ENCODE results near the gene PARP9.
"Not testable (repeated sequence)": the region's sequence is repeated elsewhere in the genome, so short reads cannot be mapped to it uniquely, and the experiment has no call there.

The PARP9 gene

DNA sequence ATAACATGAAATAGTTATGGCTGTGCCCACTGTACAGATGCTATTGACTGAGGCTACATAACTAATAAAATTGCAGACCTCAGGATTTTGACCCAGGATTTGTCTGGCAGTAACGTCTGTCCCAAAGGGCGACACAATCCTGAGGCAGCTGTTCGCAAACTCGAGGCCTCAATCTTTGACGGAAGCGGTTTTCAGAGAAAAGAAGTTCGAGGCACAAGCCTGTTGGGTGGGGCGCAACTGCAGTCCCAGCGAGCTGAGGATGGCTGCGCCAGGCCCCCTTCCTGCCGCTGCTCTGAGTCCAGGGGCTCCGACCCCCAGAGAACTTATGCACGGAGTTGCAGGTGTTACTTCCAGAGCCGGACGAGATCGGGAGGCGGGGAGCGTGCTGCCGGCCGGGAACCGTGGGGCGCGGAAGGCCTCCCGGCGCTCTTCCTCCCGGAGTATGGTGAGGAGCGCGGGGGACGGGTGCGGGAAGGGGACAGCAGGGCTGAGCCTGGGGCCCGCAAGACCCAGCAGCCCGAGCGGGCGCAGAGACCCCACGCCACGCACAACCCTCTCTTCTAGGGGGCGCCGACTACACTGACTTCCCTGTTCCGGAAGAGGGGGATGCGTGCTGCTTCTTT is 13.4 kb upstream of the PARP9 start, which contains the start of gene PARP15:
Gene PARP15 (plus strand): TSS at position 242 of the 623 bp plus-strand sequence. CDS start 18 bp downstream, at position 260.
- DNase-seq (ENCODE audit: insufficient read length, low spot score) = no peak
- TF ChIP-seq, protein P1, sequence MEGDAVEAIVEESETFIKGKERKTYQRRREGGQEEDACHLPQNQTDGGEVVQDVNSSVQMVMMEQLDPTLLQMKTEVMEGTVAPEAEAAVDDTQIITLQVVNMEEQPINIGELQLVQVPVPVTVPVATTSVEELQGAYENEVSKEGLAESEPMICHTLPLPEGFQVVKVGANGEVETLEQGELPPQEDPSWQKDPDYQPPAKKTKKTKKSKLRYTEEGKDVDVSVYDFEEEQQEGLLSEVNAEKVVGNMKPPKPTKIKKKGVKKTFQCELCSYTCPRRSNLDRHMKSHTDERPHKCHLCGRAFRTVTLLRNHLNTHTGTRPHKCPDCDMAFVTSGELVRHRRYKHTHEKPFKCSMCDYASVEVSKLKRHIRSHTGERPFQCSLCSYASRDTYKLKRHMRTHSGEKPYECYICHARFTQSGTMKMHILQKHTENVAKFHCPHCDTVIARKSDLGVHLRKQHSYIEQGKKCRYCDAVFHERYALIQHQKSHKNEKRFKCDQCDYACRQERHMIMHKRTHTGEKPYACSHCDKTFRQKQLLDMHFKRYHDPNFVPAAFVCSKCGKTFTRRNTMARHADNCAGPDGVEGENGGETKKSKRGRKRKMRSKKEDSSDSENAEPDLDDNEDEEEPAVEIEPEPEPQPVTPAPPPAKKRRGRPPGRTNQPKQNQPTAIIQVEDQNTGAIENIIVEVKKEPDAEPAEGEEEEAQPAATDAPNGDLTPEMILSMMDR (IDR thresholded peaks at IDR 0.05; ENCODE audit: insufficient read depth, missing control alignments) = no peak
- FAIRE-seq = no peak

DNA sequence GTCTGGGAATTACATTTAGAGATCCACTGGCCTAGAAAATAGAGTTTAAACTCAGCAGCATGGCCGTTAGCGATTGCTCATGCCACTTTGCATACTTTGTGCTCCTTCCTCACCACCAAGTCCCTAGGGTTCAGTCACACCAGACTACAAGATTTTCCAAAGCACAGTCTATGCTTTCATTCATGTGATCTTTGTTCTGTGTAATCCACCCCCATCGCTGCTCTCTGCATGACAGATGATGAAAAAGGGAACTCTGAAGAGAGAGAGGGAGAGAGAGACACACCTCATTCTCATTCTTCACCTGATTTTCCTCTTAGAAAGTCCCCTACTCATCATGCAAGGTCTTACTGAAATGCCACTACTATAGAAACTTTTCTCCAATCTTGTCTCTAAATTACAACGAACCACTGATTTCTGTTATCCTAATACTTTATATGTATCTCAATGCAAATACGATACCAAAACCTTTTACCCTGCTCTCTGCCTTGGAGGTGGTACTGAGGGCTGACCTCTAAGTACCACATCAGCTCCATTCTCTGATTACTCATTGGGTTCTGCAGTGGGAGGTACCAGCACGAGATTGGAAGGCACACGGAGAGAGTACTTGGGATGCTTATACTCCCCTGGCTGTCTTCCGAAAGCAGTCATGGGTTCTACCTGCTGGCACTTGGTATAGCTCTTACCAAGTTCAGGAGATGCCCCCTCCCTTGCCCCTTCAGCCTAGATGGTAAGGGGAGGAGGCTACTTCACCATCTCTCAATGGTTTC is 12.3 kb upstream of the PARP9 start:
- TF ChIP-seq, protein P1 (IDR thresholded peaks at IDR 0.05; ENCODE audit: insufficient read depth, missing control alignments) = no peak
- DNase-seq (ENCODE audit: insufficient read length, low spot score) (no peak), FAIRE-seq (no peak)

DNA sequence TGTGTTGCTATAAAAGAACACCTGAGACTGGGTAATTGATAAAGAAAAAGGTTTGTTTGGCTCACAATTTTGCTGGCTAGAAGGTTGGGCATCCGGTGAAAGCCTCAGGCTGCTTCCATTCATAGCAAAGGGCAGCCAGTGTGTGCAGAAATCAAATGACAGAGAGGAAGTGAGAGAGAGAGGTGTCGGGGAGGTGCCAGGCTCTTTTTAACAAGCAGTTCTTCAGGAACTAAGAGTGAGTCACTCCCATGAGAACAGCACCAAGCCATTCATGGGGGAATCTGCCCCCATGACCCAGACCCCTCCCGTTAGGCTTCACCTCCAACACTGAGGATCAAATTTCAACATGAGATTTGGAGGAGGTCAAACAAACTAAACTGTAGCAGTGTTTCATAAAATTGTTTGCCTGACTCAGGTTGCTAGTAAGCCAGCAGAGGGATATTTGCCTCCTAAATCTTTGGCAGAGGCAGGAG is 8.9 kb upstream of the PARP9 start:
- TF ChIP-seq, protein P1 (IDR thresholded peaks at IDR 0.05; ENCODE audit: insufficient read depth, missing control alignments) = no peak
- FAIRE-seq (no peak), DNase-seq (ENCODE audit: insufficient read length, low spot score) (no peak)

DNA sequence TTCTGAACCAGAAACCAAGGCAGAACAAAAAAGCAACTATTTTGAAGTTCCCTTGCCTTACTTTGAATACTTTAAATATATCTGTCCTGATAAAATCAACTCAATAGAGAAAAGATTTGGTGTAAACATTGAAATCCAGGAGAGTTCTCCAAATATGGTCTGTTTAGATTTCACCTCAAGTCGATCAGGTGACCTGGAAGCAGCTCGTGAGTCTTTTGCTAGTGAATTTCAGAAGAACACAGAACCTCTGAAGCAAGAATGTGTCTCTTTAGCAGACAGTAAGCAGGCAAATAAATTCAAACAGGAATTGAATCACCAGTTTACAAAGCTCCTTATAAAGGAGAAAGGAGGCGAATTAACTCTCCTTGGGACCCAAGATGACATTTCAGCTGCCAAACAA is 4.7 kb upstream of the PARP9 start:
- DNase-seq (ENCODE audit: insufficient read length, low spot score) (no peak), FAIRE-seq (no peak)
- TF ChIP-seq, protein P1 (IDR thresholded peaks at IDR 0.05; ENCODE audit: insufficient read depth, missing control alignments) = no peak

DNA sequence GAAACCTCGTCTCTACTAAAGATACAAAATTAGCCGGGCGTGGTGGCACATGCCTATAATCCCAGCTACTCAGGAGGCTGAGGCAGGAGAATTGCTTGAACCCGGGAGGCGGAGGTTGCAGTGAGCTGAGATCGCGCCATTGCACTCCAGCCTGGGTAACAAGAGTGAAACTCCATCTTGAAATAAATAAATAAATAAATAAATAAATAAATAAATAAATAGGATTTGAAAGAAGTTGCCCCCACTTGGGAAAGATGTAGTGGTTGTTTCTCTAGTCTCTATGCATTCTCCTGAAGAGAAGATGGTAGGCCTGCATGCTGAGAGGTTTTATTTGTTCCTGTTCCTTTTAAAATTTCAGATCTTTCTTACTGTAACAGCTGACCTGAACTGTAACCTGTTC is 4.0 kb upstream of the PARP9 start:
- DNase-seq (ENCODE audit: insufficient read length, low spot score); FAIRE-seq: not testable (repeated sequence)

DNA sequence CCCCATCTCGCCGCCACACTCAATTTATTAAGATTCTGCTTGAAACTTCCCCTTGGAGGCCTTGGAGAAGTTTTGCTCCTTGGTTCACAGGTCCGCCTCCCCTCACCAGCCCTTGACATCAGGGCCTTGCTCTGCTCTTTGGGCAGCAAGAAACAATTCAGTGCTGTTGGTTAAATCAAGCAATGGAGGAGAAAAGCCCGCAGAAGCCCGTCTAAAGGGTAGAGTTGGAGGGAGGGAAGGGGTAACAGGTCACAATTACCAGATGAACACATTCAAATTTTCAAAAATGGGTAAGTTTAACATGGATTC is 429 bp downstream of the PARP9 start:
- FAIRE-seq (no peak), DNase-seq (ENCODE audit: insufficient read length, low spot score) (no peak)
- TF ChIP-seq, protein P1 (IDR thresholded peaks at IDR 0.05; ENCODE audit: insufficient read depth, missing control alignments) = no peak

DNA sequence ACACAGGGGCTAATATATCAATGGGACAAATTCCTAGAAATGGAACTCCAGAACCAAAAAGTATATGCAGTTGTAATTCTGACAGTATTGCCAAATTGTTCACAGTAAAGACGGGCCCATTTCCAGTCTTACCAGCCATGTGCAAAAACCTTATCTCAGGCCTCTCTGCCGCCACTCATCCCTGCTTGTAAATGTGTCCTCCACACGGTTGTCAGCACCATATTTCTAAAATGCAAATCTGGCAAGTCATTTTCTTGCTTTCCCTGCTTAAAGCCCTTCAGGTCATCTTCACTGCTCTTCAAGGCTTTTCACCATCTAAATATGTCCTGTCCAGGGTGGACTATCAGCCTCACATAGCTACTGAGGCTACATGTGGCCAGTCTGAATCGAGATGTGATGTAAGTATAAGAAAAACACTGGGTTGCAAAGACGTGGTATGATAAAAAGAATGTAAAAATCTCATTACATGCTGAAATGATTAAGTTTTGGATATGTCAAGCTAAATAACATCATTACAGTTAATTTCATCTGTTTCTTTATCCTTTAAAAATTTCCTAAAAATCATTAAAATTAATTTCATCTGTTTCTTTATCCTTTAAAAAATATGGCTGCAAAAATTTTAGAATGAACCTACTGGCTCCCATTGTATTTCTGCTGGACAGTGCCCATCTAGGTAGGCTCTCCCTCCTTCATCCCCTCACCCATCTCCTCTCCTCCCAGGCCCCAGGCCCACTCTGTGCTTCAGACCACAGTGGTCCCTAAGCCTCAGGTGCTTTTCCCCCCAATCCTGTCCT is 980 bp downstream of the PARP9 start:
- FAIRE-seq = no peak
- no peak for DNase-seq (ENCODE audit: insufficient read length, low spot score)
- TF ChIP-seq, protein P1 (IDR thresholded peaks at IDR 0.05; ENCODE audit: insufficient read depth, missing control alignments) = no peak

All from D721Med (cell line).